H1 (cell line): ENCODE results near the gene CENPX. TPM values are rescaled to one million over a fixed set of nuclear protein-coding genes. Genes with fewer than 3 reads are reported as not detected.
A peak's percentile ranks its signal among the peaks of the same experiment; 100 is the strongest.

Experiments used
- CTCF ChIA-PET: fragments of 300-600 bp; sonication (Branson Sonifier 250); formaldehyde crosslinking; loops from one replicate; lab custom pipeline; 2021; ENCODE audit not compliant: partially characterized antibody; lab: Charles Lee
- POLR2A ChIA-PET: fragments of 300-600 bp; sonication (Branson Sonifier 250); formaldehyde crosslinking; loops from one replicate; lab custom pipeline; 2021; ENCODE audit warnings: inconsistent platforms; ENCODE audit not compliant: partially characterized antibody; lab: Charles Lee
- DNase-seq, 2 experiments: peaks; one replicate each; pipeline versions ENCODE4 v3.0.0 to v3.0.0-alpha.2; 2010 to 2022; ENCODE audit warnings: low spot score in 2 of 2, low read depth in 1 of 2, mixed read lengths in 1 of 2
- FAIRE-seq: peaks from 2 replicates; lab custom pipeline; 2011; peaks lifted over from hg19 to GRCh38; lab: Jason Lieb, UNC
- H2AFZ ChIP-seq: 2 replicates; pipeline ENCODE4 v1.8.1; 2012; ENCODE audit warnings: low read length, inconsistent platforms
- H2AK5ac ChIP-seq: 2 replicates; pipeline ENCODE4 v1.6.1; 2013; ENCODE audit warnings: low read depth, low read length
- H2BK120ac ChIP-seq: replicated peaks from 2 replicates; pipeline ENCODE3; 2013; ENCODE audit warnings: low read depth, low read length, inconsistent platforms
- H2BK12ac ChIP-seq: 2 replicates; pipeline ENCODE4 v1.6.1; 2013; ENCODE audit warnings: low read depth, low read length
- H2BK15ac ChIP-seq: 2 replicates; pipeline ENCODE4 v1.6.1; 2013; ENCODE audit warnings: low read length
- H2BK20ac ChIP-seq: 2 replicates; pipeline ENCODE4 v1.6.1; 2013; ENCODE audit warnings: low read length
- H2BK5ac ChIP-seq: 2 replicates; pipeline ENCODE4 v1.6.1; 2013; ENCODE audit warnings: low read depth, low read length
- H3K14ac ChIP-seq: 2 replicates; pipeline ENCODE4 v1.6.1; 2013; ENCODE audit warnings: inconsistent platforms; ENCODE audit not compliant: insufficient read length
- H3K18ac ChIP-seq: 2 replicates; pipeline ENCODE4 v1.6.1; 2013; ENCODE audit warnings: low read length; ENCODE audit errors: extremely low read depth
- H3K23ac ChIP-seq: 2 replicates; pipeline ENCODE4 v1.6.1; 2013; ENCODE audit warnings: inconsistent platforms; ENCODE audit not compliant: insufficient read length
- H3K23me2 ChIP-seq: 2 replicates; pipeline ENCODE4 v1.6.1; 2013; ENCODE audit warnings: low read depth, low read length
- H3K27ac ChIP-seq: 2 replicates; pipeline ENCODE4 v1.6.1; 2011; ENCODE audit warnings: low read depth, low read length, inconsistent platforms
- H3K27me3 ChIP-seq, 4 experiments: replicated peaks in 1 of 4; 1 replicate in 1 of 4; 2 replicates in 3 of 4; pipeline versions ENCODE4 v1.6.1 to v1.8.1; 2011 to 2013; ENCODE audit warnings: low read length in 3 of 4, mild to moderate bottlenecking in 3 of 4, inconsistent platforms in 2 of 4, mixed read lengths in 2 of 4, moderate library complexity in 1 of 4; ENCODE audit not compliant: control insufficient read depth in 3 of 4, insufficient read depth in 3 of 4; ENCODE audit errors: extremely low read depth in 1 of 4
- H3K36me3 ChIP-seq, 4 experiments: 2 replicates each; pipeline versions ENCODE4 v1.6.1 to v1.8.1; 2011 to 2013; ENCODE audit warnings: mild to moderate bottlenecking in 4 of 4, low read length in 3 of 4, moderate library complexity in 2 of 4, control low read depth in 1 of 4, inconsistent platforms in 1 of 4; ENCODE audit not compliant: insufficient read depth in 4 of 4, control insufficient read depth in 2 of 4
- H3K4ac ChIP-seq: replicated peaks from 2 replicates; pipeline ENCODE3; 2013; ENCODE audit warnings: low read length, low read depth, mixed read lengths, inconsistent platforms; ENCODE audit not compliant: insufficient read length
- H3K4me1 ChIP-seq, 4 experiments: replicated peaks in 1 of 4; 1 replicate in 1 of 4; 2 replicates in 3 of 4; pipeline versions ENCODE4 v1.6.1 to v1.8.1; 2011 to 2013; ENCODE audit warnings: low read length in 3 of 4, inconsistent platforms in 2 of 4, mixed read lengths in 1 of 4; ENCODE audit not compliant: insufficient read depth in 4 of 4, control insufficient read depth in 3 of 4
- H3K4me2 ChIP-seq, 2 experiments: 2 replicates each; pipeline versions ENCODE4 v1.6.1 to v1.8.1; 2011 to 2013; ENCODE audit warnings: low read depth in 2 of 2, low read length in 2 of 2, control low read depth in 1 of 2, inconsistent platforms in 1 of 2, mild to moderate bottlenecking in 1 of 2; ENCODE audit not compliant: insufficient read depth in 1 of 2
- H3K4me3 ChIP-seq, 4 experiments: fragments of 200-600, 300-600 bp in 1 of 4; sonication (generic), shearing (Covaris generic), sonication (Bioruptor Twin) in 1 of 4; 2 replicates each; pipeline versions ENCODE4 v1.5.1 to v1.8.1; 2011 to 2016; ENCODE audit warnings: low read length in 4 of 4, low read depth in 3 of 4, control low read depth in 2 of 4, inconsistent platforms in 2 of 4, mild to moderate bottlenecking in 2 of 4, mixed read lengths in 1 of 4, moderate library complexity in 1 of 4; ENCODE audit not compliant: insufficient read depth in 2 of 4; ENCODE audit errors: extremely low read depth in 1 of 4
- H3K56ac ChIP-seq: replicated peaks from 2 replicates; pipeline ENCODE3; 2013; ENCODE audit warnings: low read depth, mild to moderate bottlenecking, mixed read lengths, low read length, inconsistent platforms; ENCODE audit not compliant: insufficient read length
- H3K79me1 ChIP-seq: 2 replicates; pipeline ENCODE4 v1.6.1; 2013; ENCODE audit warnings: low read depth, low read length, control low read depth
- H3K79me2 ChIP-seq, 2 experiments: 2 replicates each; pipeline versions ENCODE4 v1.6.1 to v1.8.1; 2012 to 2013; ENCODE audit warnings: low read length in 2 of 2, mild to moderate bottlenecking in 2 of 2, inconsistent platforms in 1 of 2; ENCODE audit not compliant: insufficient read depth in 2 of 2, control insufficient read depth in 1 of 2
- H3K9ac ChIP-seq, 4 experiments: replicated peaks in 1 of 4; 1 replicate in 1 of 4; 2 replicates in 3 of 4; pipeline versions ENCODE4 v1.6.1 to v1.8.1; 2011 to 2013; ENCODE audit warnings: low read depth in 3 of 4, low read length in 3 of 4, control low read depth in 2 of 4, mild to moderate bottlenecking in 2 of 4, moderate library complexity in 2 of 4, inconsistent platforms in 1 of 4; ENCODE audit errors: extremely low read depth in 1 of 4
- H3K9me3 ChIP-seq, 2 experiments: 2 replicates each; pipeline versions ENCODE4 v1.6.1 to v1.8.1; 2012 to 2013; ENCODE audit warnings: mild to moderate bottlenecking in 2 of 2, moderate library complexity in 2 of 2, control low read depth in 1 of 2, inconsistent platforms in 1 of 2, low read depth in 1 of 2, low read length in 1 of 2, mixed read lengths in 1 of 2; ENCODE audit not compliant: insufficient read depth in 2 of 2
- H4K20me1 ChIP-seq, 2 experiments: replicated peaks in 1 of 2; 2 replicates each; pipeline versions ENCODE3 to v1.8.1; 2011 to 2013; ENCODE audit warnings: inconsistent platforms in 2 of 2, low read length in 2 of 2, mild to moderate bottlenecking in 1 of 2; ENCODE audit not compliant: insufficient read depth in 2 of 2, control insufficient read depth in 1 of 2
- H4K5ac ChIP-seq: 2 replicates; pipeline ENCODE4 v1.6.1; 2013; ENCODE audit warnings: low read length, low read depth, mixed read lengths, inconsistent platforms; ENCODE audit not compliant: insufficient read length
- H4K8ac ChIP-seq: 2 replicates; pipeline ENCODE4 v1.8.0; 2013; ENCODE audit warnings: mild to moderate bottlenecking, moderate library complexity, low read length, inconsistent platforms; ENCODE audit not compliant: insufficient read depth; ENCODE audit errors: extremely low read depth
- H4K91ac ChIP-seq: replicated peaks from 2 replicates; pipeline ENCODE3; 2013; ENCODE audit warnings: low read length, mixed read lengths, inconsistent platforms; ENCODE audit not compliant: insufficient read length
- EGR1 ChIP-seq: IDR thresholded peaks from 2 replicates; pipeline ENCODE4 v1.6.1; 2011; ENCODE audit warnings: low read depth, low read length, borderline replicate concordance
- KDM1A ChIP-seq: fragments of 200-600, 300-600 bp; sonication (generic); IDR thresholded peaks from 2 replicates; pipeline ENCODE4 v1.7.1; 2016; ENCODE audit warnings: mild to moderate bottlenecking, low read length, borderline replicate concordance
- POLR2A ChIP-seq, 2 experiments: IDR thresholded peaks; 1 replicate in 1 of 2; 2 replicates in 1 of 2; pipeline ENCODE4 v1.6.1; 2011; ENCODE audit warnings: low read depth in 2 of 2, low read length in 2 of 2, mild to moderate bottlenecking in 2 of 2; ENCODE audit errors: control extremely low read depth in 1 of 2
- TEAD4 ChIP-seq: IDR thresholded peaks from 2 replicates; pipeline ENCODE4 v1.6.1; 2012; ENCODE audit warnings: low read depth, low read length, inconsistent platforms, mixed read lengths
- ZNF274 ChIP-seq: IDR thresholded peaks from 2 replicates; pipeline ENCODE4 v1.7.0; 2012; ENCODE audit warnings: low read length, borderline replicate concordance; ENCODE audit errors: extremely low read depth
- WGBS, 2 experiments: shearing (Covaris generic) in 1 of 2; methylation state at CpG; one replicate each; pipeline versions ENCODE4 v1.1.6 to v1.1.7; 2013 to 2015; ENCODE audit warnings: low lambda C conversion rate in 2 of 2, mixed read lengths in 2 of 2, inconsistent platforms in 1 of 2, low coverage in 1 of 2, missing lambda C conversion rate in 1 of 2; ENCODE audit not compliant: insufficient replicate concordance in 2 of 2, insufficient coverage in 1 of 2, insufficient read length in 1 of 2; ENCODE audit errors: extremely low coverage in 1 of 2, missing lambda C conversion rate in 1 of 2; 5-methylcytosine and 5-hydroxymethylcytosine counted together
- polyA plus RNA-seq, 7 experiments: library from polyadenylated mRNA; depleted of rRNA in 3 of 7; stranded (reverse) in 5 of 7; unstranded in 2 of 7; fragments of >200 nt in 5 of 7; fragments of 200-250 nt in 2 of 7; gene quantifications; 1 replicate in 5 of 7; 2 replicates in 1 of 7; 4 replicates in 1 of 7; pipeline versions ENCODE4 v1.2.1 to v1.2.3, GENCODE V29; 2011 to 2013; ENCODE audit warnings: missing spikeins in 2 of 7, mixed read lengths in 2 of 7
- total RNA-seq: library from RNA; stranded (reverse); fragmentation: NEBNext Ultra II Directional; extraction: Animal tissue kit (Norgen Biotek cat#: 25700); gene quantifications from 2 replicates; pipeline ENCODE4 v1.2.1, GENCODE V29; 2021

CENPX gene
- total and polyA plus RNA-seq, 2 of the 8 experiments (the other 6 are each of a cell fraction or from before 2014, with no cell fraction given), result 116 to 122 TPM

DNA sequence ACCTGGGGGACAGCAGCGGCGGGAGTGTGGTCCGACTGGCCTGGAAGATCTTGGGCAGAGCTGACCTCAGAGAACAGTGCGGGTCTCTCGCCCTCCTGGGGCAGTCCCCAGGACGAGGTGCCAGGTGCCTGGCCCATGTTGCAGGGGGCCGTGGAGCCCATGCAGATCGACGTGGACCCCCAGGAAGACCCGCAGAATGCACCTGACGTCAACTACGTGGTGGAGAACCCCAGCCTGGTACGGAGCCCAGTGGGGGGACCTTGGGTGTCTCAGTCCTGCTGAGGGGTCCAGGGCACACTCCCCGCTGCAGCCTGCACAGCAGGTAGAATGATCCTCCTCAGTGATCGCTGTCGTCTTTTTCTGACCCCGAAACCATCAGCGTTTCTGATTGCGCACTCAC lies 30.5 kb upstream of the CENPX start:
- Histone ChIP-seq H2AK5ac (no peak overlapping the region), H4K91ac (no peak overlapping the region), H2BK120ac (no peak overlapping the region), H2BK12ac (no peak overlapping the region), H3K4me1 (peaks cover 0 to 11% (median 6%) of the 10 kb centered on the region in 4 experiments; a peak in 5 of 7 replicates), H3K27me3 (no peaks in the 10 kb centered on the region; a peak in 1 of 7 replicates), H3K9me3 (no peaks in the 10 kb centered on the region), H2BK15ac (no peak overlapping the region), H3K4me3 (peak overlapping the region in 1 of 4 experiments; percentile 94; a peak in 2 of 8 replicates), H3K79me1 (peaks cover 6% of the 10 kb centered on the region; the same call in 1 of the 2 replicates), H3K14ac (no peak overlapping the region), H2AFZ (no peak overlapping the region), H3K36me3 (peaks cover 7 to 35% (median 19%) of the 10 kb centered on the region in 4 experiments), H2BK20ac (no peak overlapping the region), H3K79me2 (peaks cover 0 to 12% of the 10 kb centered on the region in 2 experiments; a peak in 1 of 4 replicates), H3K23me2 (peaks cover 6% of the 10 kb centered on the region; the same call in 1 of the 2 replicates), H3K56ac (no peak overlapping the region), H4K5ac (no peak overlapping the region), H3K23ac (no peak overlapping the region), H3K4ac (no peak overlapping the region), H4K8ac (no peak overlapping the region; the same call in 1 of the 2 replicates), H3K27ac (no peak overlapping the region), H3K18ac (no peak overlapping the region), H4K20me1 (peaks cover 4 to 17% of the 10 kb centered on the region in 2 experiments), H2BK5ac (no peak overlapping the region), H3K9ac (no peak overlapping the region), H3K4me2 (peak overlapping the region; percentile 77 to 97)
- no peak for DNase-seq
- WGBS, 2 experiments, result 94% methylated on average over 19 of the region's 19 CpGs; no CpG with 5 or more reads in 1 of the 2 experiments
- ChIA-PET POLR2A (interaction anchor here (1.9 to 13.2 kb wide), 4 partner anchors 12 to 24 kb away, joined by 5 to 161 read pairs (median 23); partner anchors contain the start of genes DCXR, DUS1L and RAC3), CTCF (interaction anchor here (1.2 to 5.4 kb wide), 2 partner anchors 9 to 23 kb away, joined by 4 to 40 read pairs; partner anchors contain the start of gene RAC3)
- TF ChIP-seq KDM1A (no peak), TEAD4 (no peak), EGR1 (no peak), POLR2A (IDR thresholded peaks at IDR 0.05; ENCODE audit: control extremely low read depth in 1 of 2, low read depth in 2 of 2, low read length in 2 of 2) (no peak), ZNF274 (no peak)
- no peak for FAIRE-seq
